Measurements from ENCODE around the gene RAB6C. TPM values are rescaled to one million over a fixed set of nuclear protein-coding genes. Genes with fewer than 3 reads are reported as not detected.
A peak's percentile ranks its signal among the peaks of the same experiment; 100 is the strongest.
"Not testable (repeated sequence)": the region's sequence is repeated elsewhere in the genome, so short reads cannot be mapped to it uniquely, and the experiment has no call there.

Gene RAB6C
- polyA plus RNA-seq = 0.21 TPM
- long read RNA-seq, donor 1 = 0 reads
- long read RNA-seq, donor 2 = 0 reads
- long read RNA-seq, donor 3 = 0 reads
- long read RNA-seq, donor 4 = 0 reads
- long read RNA-seq, donor 5 = 0 reads
- long read RNA-seq, donor 6 = 0 reads
- long read RNA-seq, donor 7 = 0 reads
- long read RNA-seq, donor 8 = 0 reads
- long read RNA-seq, donor 9 = 0 reads
- long read RNA-seq, donor 10, partial matches to known transcripts = 0 of 1 reads
- long read RNA-seq, donor 10, other reads (novel, unspliced or antisense) = 0 of 1 reads
- long read RNA-seq, donor 11 = 0 reads

DNA sequence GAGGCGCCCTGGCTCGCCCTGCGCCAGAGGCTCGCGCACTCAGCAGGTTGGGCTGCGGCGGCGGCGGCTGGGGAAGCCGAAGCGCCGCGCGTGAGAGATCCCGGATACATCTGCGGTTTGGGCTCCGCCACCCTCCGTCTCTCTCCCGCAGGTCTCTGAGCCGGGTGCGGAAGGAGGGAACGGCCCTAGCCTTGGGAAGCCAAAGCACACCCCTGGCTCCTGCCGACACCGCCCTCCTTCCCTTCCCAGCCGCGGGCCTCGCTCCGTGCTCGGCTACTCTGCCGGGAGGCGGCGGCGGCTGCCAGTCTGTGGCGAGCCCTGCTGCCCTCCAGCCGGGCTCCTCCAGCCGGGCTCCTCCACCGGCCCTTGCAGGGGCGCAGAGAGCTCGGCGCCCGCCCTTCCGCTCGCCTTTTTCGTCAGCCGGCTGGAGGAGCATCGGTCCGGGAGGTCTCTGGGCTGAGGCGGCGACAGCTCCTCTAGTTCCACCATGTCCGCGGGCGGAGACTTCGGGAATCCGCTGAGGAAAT lies at the start of gene RAB6C:
TSS of gene RAB6C (plus strand) at position 38 of the 527 bp plus-strand sequence. CDS start at position 488, 450 bp downstream.
- H3K27ac ChIP-seq (ENCODE audit: low read length); H3K9me3 ChIP-seq (ENCODE audit: control insufficient read depth, low read depth, low read length); H3K36me3 ChIP-seq (ENCODE audit: control insufficient read depth, insufficient read depth, low read length); H3K4me1 ChIP-seq (ENCODE audit: control insufficient read depth, insufficient read depth, low read length): not testable (repeated sequence)
- Histone ChIP-seq H3K4me3 (ENCODE audit: low read length) (peak within 1 kb of the TSS; percentile 16), H3K27me3 (ENCODE audit: control insufficient read depth, insufficient read depth, low read length) (peaks cover 27% of the 10 kb centered on the region)
- DNase-seq = peak in 1 of 2 donors; percentile 10
- no CpG with 5 or more reads among the region's 54 CpGs for WGBS (ENCODE audit: insufficient coverage, low lambda C conversion rate)

DNA sequence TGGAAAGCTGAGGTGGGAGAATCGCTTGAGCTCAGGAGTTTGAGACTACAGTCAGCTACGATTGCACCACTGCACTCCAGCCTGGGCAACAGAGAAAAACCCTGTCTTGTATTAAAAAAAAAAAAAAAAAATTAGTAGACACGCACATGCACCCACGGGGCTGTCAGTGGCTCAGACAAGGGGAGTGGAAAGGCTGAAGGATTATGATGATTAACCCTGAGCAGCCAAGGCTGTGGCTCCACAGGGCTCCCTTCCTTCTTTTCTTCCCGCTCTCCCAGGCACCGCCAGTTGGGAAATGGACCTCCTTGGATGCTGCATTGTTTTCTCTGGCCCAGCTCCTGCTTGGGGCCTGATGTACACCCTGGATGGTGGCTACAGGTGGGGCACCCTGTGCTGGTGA lies 49.0 kb upstream of the RAB6C start:
- no peaks in the 10 kb centered on the region for H3K4me1 ChIP-seq (ENCODE audit: control insufficient read depth, insufficient read depth, low read length)
- peaks cover 25% of the 10 kb centered on the region for H3K27me3 ChIP-seq (ENCODE audit: control insufficient read depth, insufficient read depth, low read length)
- WGBS (ENCODE audit: insufficient coverage, low lambda C conversion rate) = no CpG with 5 or more reads among the region's 6 CpGs
- H3K9me3 ChIP-seq (ENCODE audit: control insufficient read depth, low read depth, low read length) = peaks cover 4% of the 10 kb centered on the region
- H3K4me3 ChIP-seq (ENCODE audit: low read length) = no peak overlapping the region
- H3K36me3 ChIP-seq (ENCODE audit: control insufficient read depth, insufficient read depth, low read length) = no peaks in the 10 kb centered on the region
- no peak overlapping the region for H3K27ac ChIP-seq (ENCODE audit: low read length)
- DNase-seq = no peak

DNA sequence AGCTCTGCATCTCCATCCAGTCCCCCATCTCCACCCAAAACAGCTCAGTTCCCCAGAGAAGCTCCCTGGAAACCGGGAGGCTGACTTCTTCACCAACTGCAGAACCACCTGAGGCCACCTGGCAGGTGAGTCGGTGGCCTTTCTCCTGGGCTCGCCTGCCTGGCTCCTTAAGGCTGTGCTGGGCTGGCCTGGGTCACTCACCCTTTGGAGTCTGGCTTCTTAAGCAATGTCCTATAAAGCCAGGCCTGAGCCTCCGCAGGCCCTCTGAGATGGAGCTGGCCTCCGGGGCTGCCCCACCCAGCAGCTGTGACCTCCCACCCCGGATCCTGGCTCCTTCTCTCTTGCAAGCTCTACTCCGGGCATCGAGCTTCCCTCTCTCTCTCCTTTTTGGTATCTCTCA lies 46.1 kb upstream of the RAB6C start:
- H3K9me3 ChIP-seq (ENCODE audit: control insufficient read depth, low read depth, low read length); H3K27ac ChIP-seq (ENCODE audit: low read length); H3K36me3 ChIP-seq (ENCODE audit: control insufficient read depth, insufficient read depth, low read length); DNase-seq; H3K4me1 ChIP-seq (ENCODE audit: control insufficient read depth, insufficient read depth, low read length); H3K4me3 ChIP-seq (ENCODE audit: low read length): not testable (repeated sequence)
- WGBS (ENCODE audit: insufficient coverage, low lambda C conversion rate) = 55% methylated on average over 2 of the region's 8 CpGs
- H3K27me3 ChIP-seq (ENCODE audit: control insufficient read depth, insufficient read depth, low read length) = peaks cover 27% of the 10 kb centered on the region

DNA sequence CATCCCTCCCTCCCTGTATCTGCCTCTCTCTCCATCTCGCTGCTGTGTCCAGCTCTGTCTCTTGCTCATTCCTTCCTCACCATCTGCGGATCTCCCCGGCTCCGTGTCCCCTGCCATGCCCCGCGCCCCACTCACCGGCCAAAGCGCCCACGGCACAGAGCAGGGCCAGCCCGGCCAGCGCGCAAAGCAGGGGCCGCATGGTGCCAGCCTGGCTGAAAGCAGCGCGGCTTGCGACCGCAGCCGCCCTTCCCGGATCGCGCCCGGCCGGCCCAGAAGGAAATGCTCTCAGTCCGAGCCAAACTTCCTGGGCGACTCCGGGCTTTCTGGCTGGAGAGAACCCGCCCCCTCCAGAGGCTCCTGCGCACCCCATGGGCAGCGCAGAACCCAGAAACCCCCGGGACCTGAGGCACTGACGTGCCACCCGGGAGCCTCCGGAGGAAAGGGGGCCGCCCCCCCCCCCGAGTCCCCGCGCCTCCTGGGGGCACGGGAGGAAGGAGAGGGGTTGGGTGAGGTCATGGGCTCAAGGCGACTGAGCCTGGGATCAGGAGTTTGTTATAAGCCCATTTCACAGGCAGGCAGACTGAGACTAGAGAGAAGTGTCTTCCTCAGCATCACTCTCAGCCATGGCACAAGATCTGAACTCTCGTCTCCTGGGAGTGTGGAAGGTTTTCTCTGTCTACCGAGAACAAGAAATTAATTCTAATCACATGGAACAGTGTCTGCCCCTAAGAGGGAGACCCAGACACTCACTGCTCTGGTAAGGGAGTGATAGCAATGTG lies 45.2 kb upstream of the RAB6C start:
- 0% methylated on average over 1 of the region's 41 CpGs for WGBS (ENCODE audit: insufficient coverage, low lambda C conversion rate)
- Histone ChIP-seq H3K4me1 (ENCODE audit: control insufficient read depth, insufficient read depth, low read length) (no peaks in the 10 kb centered on the region), H3K36me3 (ENCODE audit: control insufficient read depth, insufficient read depth, low read length) (no peaks in the 10 kb centered on the region), H3K27ac (ENCODE audit: low read length) (no peak overlapping the region), H3K4me3 (ENCODE audit: low read length) (no peak overlapping the region), H3K27me3 (ENCODE audit: control insufficient read depth, insufficient read depth, low read length) (peaks cover 27% of the 10 kb centered on the region), H3K9me3 (ENCODE audit: control insufficient read depth, low read depth, low read length) (peaks cover 4% of the 10 kb centered on the region)
- DNase-seq = no peak

DNA sequence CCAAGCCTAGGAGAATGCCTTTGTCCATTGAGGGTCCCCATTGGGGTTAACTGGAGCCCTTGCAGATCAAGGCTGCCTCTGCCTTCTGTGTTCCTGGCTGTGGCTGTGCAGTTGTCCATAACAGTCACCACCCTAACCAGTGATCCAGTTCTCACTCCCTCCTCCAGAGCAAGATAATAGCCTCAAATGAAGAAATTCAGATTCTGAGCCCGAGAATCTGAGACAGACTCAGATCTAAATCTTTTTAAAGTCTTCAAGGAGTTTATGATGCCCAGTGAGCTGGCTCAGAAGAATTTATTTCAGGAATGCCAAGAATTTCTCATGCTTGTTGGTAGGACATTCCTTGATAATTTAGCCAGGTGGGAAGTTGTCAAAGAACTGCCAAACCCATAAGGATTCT lies 44.3 kb upstream of the RAB6C start:
- no peak overlapping the region for H3K27ac ChIP-seq (ENCODE audit: low read length)
- H3K9me3 ChIP-seq (ENCODE audit: control insufficient read depth, low read depth, low read length) = peaks cover 4% of the 10 kb centered on the region
- no peaks in the 10 kb centered on the region for H3K36me3 ChIP-seq (ENCODE audit: control insufficient read depth, insufficient read depth, low read length)
- H3K27me3 ChIP-seq (ENCODE audit: control insufficient read depth, insufficient read depth, low read length) = peaks cover 27% of the 10 kb centered on the region
- no peaks in the 10 kb centered on the region for H3K4me1 ChIP-seq (ENCODE audit: control insufficient read depth, insufficient read depth, low read length)
- H3K4me3 ChIP-seq (ENCODE audit: low read length) = no peak overlapping the region
- DNase-seq = no peak
- WGBS (ENCODE audit: insufficient coverage, low lambda C conversion rate) = no CpG with 5 or more reads among the region's 1 CpG

DNA sequence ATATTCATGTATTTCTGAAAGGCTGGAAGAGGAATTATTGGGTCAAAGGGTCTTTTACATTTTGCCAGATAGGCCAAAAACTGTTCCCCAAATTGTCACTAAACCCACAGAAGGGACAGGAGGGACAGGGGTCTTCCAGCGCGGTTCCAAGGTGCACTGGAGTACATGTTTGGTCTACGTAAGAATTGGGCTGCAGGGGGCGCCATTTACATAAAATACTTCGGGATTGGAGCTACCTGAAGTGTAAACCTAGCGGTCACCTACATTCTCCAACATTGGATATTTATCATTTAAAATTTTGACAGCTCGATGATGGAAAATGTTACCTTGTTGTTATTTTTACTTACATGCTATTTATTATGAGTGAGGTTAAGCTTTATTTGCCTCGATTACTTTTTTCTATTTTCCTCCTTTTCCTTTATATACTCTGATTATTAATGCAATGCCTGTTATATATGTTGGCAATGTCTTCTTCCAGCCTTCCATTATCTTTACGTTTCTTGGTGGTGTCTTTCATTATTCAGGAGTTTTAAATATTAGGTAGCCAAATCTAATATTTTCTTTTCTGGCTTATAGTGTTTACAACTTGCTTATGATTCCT lies 43.0 kb upstream of the RAB6C start:
- H3K4me1 ChIP-seq (ENCODE audit: control insufficient read depth, insufficient read depth, low read length) = no peaks in the 10 kb centered on the region
- H3K27ac ChIP-seq (ENCODE audit: low read length) = no peak overlapping the region
- H3K27me3 ChIP-seq (ENCODE audit: control insufficient read depth, insufficient read depth, low read length) = peaks cover 27% of the 10 kb centered on the region
- peak; percentile 20 to 31 for DNase-seq
- H3K4me3 ChIP-seq (ENCODE audit: low read length) = no peak overlapping the region
- 31% methylated on average over 2 of the region's 9 CpGs for WGBS (ENCODE audit: insufficient coverage, low lambda C conversion rate)
- H3K36me3 ChIP-seq (ENCODE audit: control insufficient read depth, insufficient read depth, low read length) = no peaks in the 10 kb centered on the region
- peaks cover 4% of the 10 kb centered on the region for H3K9me3 ChIP-seq (ENCODE audit: control insufficient read depth, low read depth, low read length)

DNA sequence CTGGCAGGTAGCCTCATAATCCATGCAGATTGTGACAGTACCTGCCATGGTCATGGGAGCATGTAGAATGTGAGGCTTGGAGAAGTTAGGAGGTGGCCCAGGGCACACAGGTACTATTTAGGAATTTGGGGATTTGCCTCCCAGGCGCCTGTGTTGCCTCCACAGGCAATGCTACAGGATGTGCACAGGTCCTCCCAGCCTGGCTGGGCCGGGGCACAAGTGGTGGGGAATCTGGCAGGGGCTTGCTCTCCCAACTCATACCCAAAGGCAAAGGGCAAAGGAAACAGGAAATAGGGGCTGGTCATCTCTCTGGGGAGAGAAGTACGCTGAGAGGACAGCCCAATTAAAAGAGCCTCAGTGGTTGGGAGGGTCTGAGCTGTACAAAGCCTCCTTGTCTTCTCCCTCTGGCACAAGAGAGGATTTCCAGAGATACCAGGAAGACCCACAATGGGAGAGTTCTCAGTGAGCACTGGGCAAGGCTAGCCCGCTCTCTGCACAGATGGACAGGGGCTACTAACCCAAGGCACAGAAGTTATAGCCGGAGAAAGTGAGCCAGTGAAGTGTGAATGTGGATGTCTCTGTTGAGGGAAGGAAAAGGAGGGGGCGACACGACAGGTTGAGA lies 40.5 kb upstream of the RAB6C start:
- not testable (repeated sequence) for H3K27ac ChIP-seq (ENCODE audit: low read length); H3K9me3 ChIP-seq (ENCODE audit: control insufficient read depth, low read depth, low read length); DNase-seq; H3K36me3 ChIP-seq (ENCODE audit: control insufficient read depth, insufficient read depth, low read length); H3K4me1 ChIP-seq (ENCODE audit: control insufficient read depth, insufficient read depth, low read length); H3K4me3 ChIP-seq (ENCODE audit: low read length)
- H3K27me3 ChIP-seq (ENCODE audit: control insufficient read depth, insufficient read depth, low read length) = peaks cover 15% of the 10 kb centered on the region
- WGBS (ENCODE audit: insufficient coverage, low lambda C conversion rate) = 100% methylated on average over 1 of the region's 7 CpGs

DNA sequence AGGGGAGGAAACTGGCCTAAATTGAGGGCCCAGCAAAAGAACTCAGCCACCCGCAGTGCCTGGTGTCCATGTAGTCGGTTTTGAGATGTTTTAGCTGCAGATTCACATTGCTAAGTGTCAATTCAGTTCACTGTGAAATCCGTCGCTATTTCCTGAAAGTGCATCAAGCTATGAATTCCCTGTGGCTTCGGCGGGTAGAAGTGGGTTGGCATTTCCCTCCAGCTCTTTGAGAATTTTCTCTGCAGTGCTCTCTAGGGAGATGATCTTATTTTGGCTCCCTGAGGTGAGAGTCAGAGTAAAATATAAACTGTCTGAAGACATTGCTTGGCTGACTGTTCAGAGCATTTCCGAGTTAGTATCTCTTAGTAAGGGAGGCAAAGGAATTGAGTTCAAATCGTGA lies 36.0 kb upstream of the RAB6C start:
- not testable (repeated sequence) for H3K9me3 ChIP-seq (ENCODE audit: control insufficient read depth, low read depth, low read length); H3K27ac ChIP-seq (ENCODE audit: low read length)
- WGBS (ENCODE audit: insufficient coverage, low lambda C conversion rate) = 90% methylated on average over 2 of the region's 8 CpGs

DNA sequence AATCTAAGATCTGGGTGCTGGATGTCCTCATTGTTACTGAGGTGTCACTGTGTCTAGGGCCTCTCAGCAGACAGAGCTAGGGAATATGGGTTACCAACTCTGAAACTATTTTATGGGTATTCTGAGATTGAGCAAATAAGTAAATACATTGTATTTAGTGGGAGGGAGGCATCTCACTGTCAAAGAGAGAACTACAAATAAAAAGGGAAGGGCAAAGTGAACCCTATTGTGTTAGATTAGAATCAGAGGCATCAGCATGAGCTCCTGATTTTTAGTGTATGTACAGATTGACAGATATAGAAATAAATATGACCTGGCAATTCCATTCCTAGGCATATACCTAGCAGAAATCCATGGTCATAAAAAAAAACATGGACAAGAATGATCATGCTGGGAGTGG lies 33.9 kb upstream of the RAB6C start:
- Histone ChIP-seq H3K4me1 (ENCODE audit: control insufficient read depth, insufficient read depth, low read length) (no peaks in the 10 kb centered on the region), H3K36me3 (ENCODE audit: control insufficient read depth, insufficient read depth, low read length) (no peaks in the 10 kb centered on the region), H3K9me3 (ENCODE audit: control insufficient read depth, low read depth, low read length) (no peaks in the 10 kb centered on the region), H3K27ac (ENCODE audit: low read length) (no peak overlapping the region), H3K27me3 (ENCODE audit: control insufficient read depth, insufficient read depth, low read length) (no peaks in the 10 kb centered on the region), H3K4me3 (ENCODE audit: low read length) (no peak overlapping the region)
- DNase-seq = no peak

More for the DNA sequence above, 36.0 kb upstream of the RAB6C start:
- H3K36me3 ChIP-seq (ENCODE audit: control insufficient read depth, insufficient read depth, low read length); DNase-seq; H3K4me1 ChIP-seq (ENCODE audit: control insufficient read depth, insufficient read depth, low read length); H3K27me3 ChIP-seq (ENCODE audit: control insufficient read depth, insufficient read depth, low read length); H3K4me3 ChIP-seq (ENCODE audit: low read length): not testable (repeated sequence)

DNA sequence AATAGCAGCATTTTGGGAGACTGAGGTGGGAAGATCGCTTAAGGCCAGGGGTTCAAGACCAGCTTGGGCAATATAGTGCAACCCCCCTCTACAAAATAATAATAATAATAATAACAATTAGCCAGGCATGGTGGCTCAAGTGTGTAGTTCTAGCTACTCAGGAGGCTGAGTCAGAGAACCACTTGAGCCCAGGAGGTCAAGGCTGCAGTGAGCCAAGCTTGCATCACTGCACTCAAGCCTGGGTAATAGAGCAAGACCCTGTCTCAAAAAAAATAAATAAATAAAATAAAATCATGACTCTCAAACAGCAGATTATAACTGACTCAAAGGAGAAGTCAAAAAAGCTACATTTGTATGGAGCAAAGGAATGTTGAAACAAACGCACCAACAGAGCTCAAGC lies 31.8 kb upstream of the RAB6C start:
- H3K4me3 ChIP-seq (ENCODE audit: low read length); H3K9me3 ChIP-seq (ENCODE audit: control insufficient read depth, low read depth, low read length); H3K27ac ChIP-seq (ENCODE audit: low read length); DNase-seq; H3K36me3 ChIP-seq (ENCODE audit: control insufficient read depth, insufficient read depth, low read length); H3K27me3 ChIP-seq (ENCODE audit: control insufficient read depth, insufficient read depth, low read length); H3K4me1 ChIP-seq (ENCODE audit: control insufficient read depth, insufficient read depth, low read length): not testable (repeated sequence)
- WGBS (ENCODE audit: insufficient coverage, low lambda C conversion rate) = no CpG with 5 or more reads among the region's 2 CpGs
